ENCODE results near the gene SCN8A. TPM values are rescaled to one million over a fixed set of nuclear protein-coding genes. Genes with fewer than 3 reads are reported as not detected.

Gene SCN8A
- total RNA-seq, 1 experiment from 2014 or later = 5.4 TPM

DNA sequence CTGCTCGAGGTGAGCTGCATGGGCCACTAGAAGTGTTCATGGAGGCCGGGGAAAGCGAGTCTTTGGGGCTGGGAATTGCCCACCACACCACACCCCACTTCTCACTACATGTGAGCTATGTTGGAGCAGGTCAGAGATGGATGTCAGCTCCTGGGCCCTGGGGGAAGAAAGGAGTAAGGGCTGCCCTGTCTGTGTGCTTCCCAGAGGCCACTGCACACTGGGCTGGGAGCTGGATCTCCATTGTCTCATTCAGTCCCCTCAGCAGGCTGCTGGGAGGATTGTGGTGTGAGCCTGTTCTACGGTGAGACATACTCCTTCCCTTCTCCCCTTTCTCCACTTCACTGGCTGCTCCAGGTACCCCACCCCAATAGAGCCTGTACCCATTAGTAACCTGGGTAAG, 247.0 kb downstream of the SCN8A start:
- Histone ChIP-seq H3K4me3 (ENCODE audit: low read depth, low read length, poor library complexity, severe bottlenecking) (no peak overlapping the region), H3K4me1 (ENCODE audit: insufficient read depth, low read length, poor library complexity, severe bottlenecking) (no peaks in the 10 kb centered on the region), H3K27ac (ENCODE audit: low read depth, low read length, poor library complexity, severe bottlenecking) (no peak overlapping the region), H3K9me3 (ENCODE audit: low read depth, low read length, poor library complexity, severe bottlenecking) (no peaks in the 10 kb centered on the region), H3K36me3 (ENCODE audit: insufficient read depth, low read length, poor library complexity, severe bottlenecking) (no peaks in the 10 kb centered on the region), H3K27me3 (replicated peaks; ENCODE audit: insufficient read depth, low read depth, low read length, poor library complexity) (peaks cover 10% of the 10 kb centered on the region)
- CTCF ChIA-PET = interaction anchor here (1.2 kb wide), 1 partner anchor 14 kb away, joined by 4 read pairs; no protein-coding TSS in a partner anchor
- TF ChIP-seq, protein P1, sequence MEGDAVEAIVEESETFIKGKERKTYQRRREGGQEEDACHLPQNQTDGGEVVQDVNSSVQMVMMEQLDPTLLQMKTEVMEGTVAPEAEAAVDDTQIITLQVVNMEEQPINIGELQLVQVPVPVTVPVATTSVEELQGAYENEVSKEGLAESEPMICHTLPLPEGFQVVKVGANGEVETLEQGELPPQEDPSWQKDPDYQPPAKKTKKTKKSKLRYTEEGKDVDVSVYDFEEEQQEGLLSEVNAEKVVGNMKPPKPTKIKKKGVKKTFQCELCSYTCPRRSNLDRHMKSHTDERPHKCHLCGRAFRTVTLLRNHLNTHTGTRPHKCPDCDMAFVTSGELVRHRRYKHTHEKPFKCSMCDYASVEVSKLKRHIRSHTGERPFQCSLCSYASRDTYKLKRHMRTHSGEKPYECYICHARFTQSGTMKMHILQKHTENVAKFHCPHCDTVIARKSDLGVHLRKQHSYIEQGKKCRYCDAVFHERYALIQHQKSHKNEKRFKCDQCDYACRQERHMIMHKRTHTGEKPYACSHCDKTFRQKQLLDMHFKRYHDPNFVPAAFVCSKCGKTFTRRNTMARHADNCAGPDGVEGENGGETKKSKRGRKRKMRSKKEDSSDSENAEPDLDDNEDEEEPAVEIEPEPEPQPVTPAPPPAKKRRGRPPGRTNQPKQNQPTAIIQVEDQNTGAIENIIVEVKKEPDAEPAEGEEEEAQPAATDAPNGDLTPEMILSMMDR (conservative IDR thresholded peaks at IDR 0.05; ENCODE audit: low read depth, low read length) = no peak
- no peak for TF ChIP-seq EZH2 (IDR thresholded peaks at IDR 0.05; ENCODE audit: borderline replicate concordance, low read depth, low read length, poor library complexity, severe bottlenecking)
- intact Hi-C loops (cut with micrococcal nuclease; ENCODE audit: unreplicated experiment) = no loop called here
- POLR2A ChIA-PET (ENCODE audit: low non-redundant PET) = no interaction called here
- no peak for DNase-seq (ENCODE audit: low spot score)
- BruUV-seq (replicated peaks) = no TSS peak

DNA sequence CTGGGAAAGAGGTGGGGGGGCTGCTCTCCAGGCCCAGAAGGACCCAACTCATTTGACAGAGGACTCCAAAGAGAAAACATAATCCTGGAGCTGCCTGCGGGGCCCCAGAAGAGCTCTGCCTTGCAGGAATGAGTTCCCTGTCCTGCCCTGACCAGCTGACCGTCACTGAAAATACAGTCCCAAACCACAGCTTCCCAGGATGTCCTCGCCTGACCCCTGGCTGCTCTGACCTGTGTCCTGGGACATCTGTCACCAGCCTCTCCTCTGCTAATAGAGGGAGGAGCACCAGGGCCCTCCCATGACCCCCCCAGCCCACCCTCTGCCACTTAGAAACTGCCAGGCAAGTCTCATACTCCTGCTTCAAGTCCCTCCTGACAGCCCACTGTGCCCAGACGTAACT, 247.7 kb downstream of the SCN8A start:
- Histone ChIP-seq H3K4me3 (ENCODE audit: low read depth, low read length, poor library complexity, severe bottlenecking) (no peak overlapping the region), H3K9me3 (ENCODE audit: low read depth, low read length, poor library complexity, severe bottlenecking) (no peaks in the 10 kb centered on the region), H3K27ac (ENCODE audit: low read depth, low read length, poor library complexity, severe bottlenecking) (no peak overlapping the region), H3K4me1 (ENCODE audit: insufficient read depth, low read length, poor library complexity, severe bottlenecking) (no peaks in the 10 kb centered on the region), H3K36me3 (ENCODE audit: insufficient read depth, low read length, poor library complexity, severe bottlenecking) (no peaks in the 10 kb centered on the region), H3K27me3 (replicated peaks; ENCODE audit: insufficient read depth, low read depth, low read length, poor library complexity) (peaks cover 4% of the 10 kb centered on the region)
- no TSS peak for BruUV-seq (replicated peaks)
- no peak for TF ChIP-seq EZH2 (IDR thresholded peaks at IDR 0.05; ENCODE audit: borderline replicate concordance, low read depth, low read length, poor library complexity, severe bottlenecking)
- TF ChIP-seq, protein P1 (conservative IDR thresholded peaks at IDR 0.05; ENCODE audit: low read depth, low read length) = no peak
- ChIA-PET POLR2A (ENCODE audit: low non-redundant PET) (no interaction called here), CTCF (no interaction called here)
- DNase-seq (ENCODE audit: low spot score) = no peak
- intact Hi-C loops (cut with micrococcal nuclease; ENCODE audit: unreplicated experiment) = no loop called here

DNA sequence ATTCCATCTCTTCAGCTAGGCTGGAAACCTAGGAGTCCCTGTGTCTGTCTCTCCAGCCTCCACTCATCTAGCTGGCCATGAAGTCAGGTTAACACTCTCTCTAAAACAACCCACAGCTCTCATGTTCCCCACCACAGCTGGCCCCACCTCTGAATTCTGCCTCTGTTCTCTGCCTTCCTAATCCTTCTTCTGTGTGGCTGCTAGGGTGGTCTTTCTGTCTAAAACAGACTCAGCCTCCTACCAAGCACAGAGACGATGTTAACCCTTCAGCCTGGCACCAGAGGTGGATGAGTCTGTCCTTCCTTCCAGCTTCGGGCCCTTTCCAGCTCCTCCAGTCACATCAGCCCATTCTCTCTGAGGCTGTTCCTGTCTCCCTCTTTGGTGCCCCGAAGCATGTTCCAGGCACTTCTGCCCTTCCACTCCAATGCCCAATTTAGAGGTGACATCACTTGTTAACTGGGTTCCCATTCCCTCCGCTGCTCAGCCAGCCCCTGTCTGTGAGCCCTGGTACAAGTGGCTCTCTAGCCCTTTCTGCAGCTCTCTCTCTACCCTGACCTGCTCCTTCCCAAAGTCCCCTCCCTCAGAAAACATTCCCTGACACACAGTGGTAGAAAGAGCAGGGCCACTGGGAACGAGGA, 248.4 kb downstream of the SCN8A start:
- Histone ChIP-seq H3K36me3 (ENCODE audit: insufficient read depth, low read length, poor library complexity, severe bottlenecking) (no peaks in the 10 kb centered on the region), H3K4me3 (ENCODE audit: low read depth, low read length, poor library complexity, severe bottlenecking) (no peak overlapping the region), H3K27ac (ENCODE audit: low read depth, low read length, poor library complexity, severe bottlenecking) (no peak overlapping the region), H3K4me1 (ENCODE audit: insufficient read depth, low read length, poor library complexity, severe bottlenecking) (no peaks in the 10 kb centered on the region), H3K9me3 (ENCODE audit: low read depth, low read length, poor library complexity, severe bottlenecking) (no peaks in the 10 kb centered on the region), H3K27me3 (replicated peaks; ENCODE audit: insufficient read depth, low read depth, low read length, poor library complexity) (peaks cover 4% of the 10 kb centered on the region)
- no peak for TF ChIP-seq EZH2 (IDR thresholded peaks at IDR 0.05; ENCODE audit: borderline replicate concordance, low read depth, low read length, poor library complexity, severe bottlenecking)
- TF ChIP-seq, protein P1 (conservative IDR thresholded peaks at IDR 0.05; ENCODE audit: low read depth, low read length) = no peak
- ChIA-PET POLR2A (ENCODE audit: low non-redundant PET) (no interaction called here), CTCF (no interaction called here)
- intact Hi-C loops (cut with micrococcal nuclease; ENCODE audit: unreplicated experiment) = no loop called here
- DNase-seq (ENCODE audit: low spot score) = no peak
- BruUV-seq (replicated peaks) = no TSS peak

Measured in A673 (cell line).